ENCODE measurements around the gene CRACR2B. TPM values are rescaled to one million over a fixed set of nuclear protein-coding genes. Genes with fewer than 3 reads are reported as not detected.

The CRACR2B gene
- total RNA-seq, 1 donor from 2014 or later: 19.4 TPM

- DNase-seq (ENCODE audit: extremely low read depth, low read depth, low spot score): no peak
Measured at GRCh38 chr11:850775-851763, 23.4 kb downstream of the CRACR2B start.

GRCh38 chr11:852762-853161 lies 25.0 kb downstream of the CRACR2B start:
- no peak for DNase-seq (ENCODE audit: extremely low read depth, low read depth, low spot score)

GRCh38 chr11:853682-854448 lies 26.1 kb downstream of the CRACR2B start:
- DNase-seq (ENCODE audit: extremely low read depth, low read depth, low spot score): no peak

GRCh38 chr11:854601-855329 lies 27.0 kb downstream of the CRACR2B start:
- no peak for DNase-seq (ENCODE audit: extremely low read depth, low read depth, low spot score)

GRCh38 chr11:855330-855674 lies 27.6 kb downstream of the CRACR2B start:
- no peak for DNase-seq (ENCODE audit: extremely low read depth, low read depth, low spot score)

GRCh38 chr11:855796-856195 lies 28.1 kb downstream of the CRACR2B start:
- DNase-seq (ENCODE audit: extremely low read depth, low read depth, low spot score): no peak

- DNase-seq (ENCODE audit: extremely low read depth, low read depth, low spot score): no peak
Measured at GRCh38 chr11:856397-856796, 28.7 kb downstream of the CRACR2B start.

- no peak for DNase-seq (ENCODE audit: extremely low read depth, low read depth, low spot score)
Measured at GRCh38 chr11:858053-858761, 30.5 kb downstream of the CRACR2B start.

- DNase-seq (ENCODE audit: extremely low read depth, low read depth, low spot score): no peak
Measured at GRCh38 chr11:858762-859339, 31.1 kb downstream of the CRACR2B start.

- no peak for DNase-seq (ENCODE audit: extremely low read depth, low read depth, low spot score)
Measured at GRCh38 chr11:859394-860131, 31.8 kb downstream of the CRACR2B start.

GRCh38 chr11:860234-861104 lies 32.8 kb downstream of the CRACR2B start:
- no peak for DNase-seq (ENCODE audit: extremely low read depth, low read depth, low spot score)

GRCh38 chr11:861105-861479 lies 33.4 kb downstream of the CRACR2B start:
- no peak for DNase-seq (ENCODE audit: extremely low read depth, low read depth, low spot score)

GRCh38 chr11:862081-862661 lies 34.5 kb downstream of the CRACR2B start:
- no peak for DNase-seq (ENCODE audit: extremely low read depth, low read depth, low spot score)

- no peak for DNase-seq (ENCODE audit: extremely low read depth, low read depth, low spot score)
Measured at GRCh38 chr11:862696-863022, 34.9 kb downstream of the CRACR2B start.

GRCh38 chr11:863023-863909 lies 35.5 kb downstream of the CRACR2B start:
- no peak for DNase-seq (ENCODE audit: extremely low read depth, low read depth, low spot score)

- no peak for DNase-seq (ENCODE audit: extremely low read depth, low read depth, low spot score)
Measured at GRCh38 chr11:863910-864827, 36.5 kb downstream of the CRACR2B start.
